Transverse colon (tissue), 4 donors: ENCODE data around the gene NRN1. TPM values are rescaled to one million over a fixed set of nuclear protein-coding genes. Genes with fewer than 3 reads are reported as not detected.

ENCODE experiments used
- DNase-seq: peaks from one replicate; pipeline ENCODE4 v3.0.0-alpha.2; 2019
- H3K27ac ChIP-seq, 4 donors: fragments of 200-600 bp; sonication (generic); 2 replicates each; pipeline ENCODE4 v1.5.1; 2016 to 2018; ENCODE audit warnings: inconsistent platforms in 4 of 4
- H3K27me3 ChIP-seq: fragments of 200-600 bp; sonication (generic); 2 replicates; pipeline ENCODE4 v1.5.1; 2017; ENCODE audit warnings: inconsistent platforms
- H3K36me3 ChIP-seq, 4 donors: fragments of 200-600 bp; sonication (generic); 2 replicates each; pipeline ENCODE4 v1.5.1; 2017 to 2019; ENCODE audit warnings: inconsistent platforms in 4 of 4
- H3K4me1 ChIP-seq, 4 donors: fragments of 200-600 bp; sonication (generic); 2 replicates each; pipeline ENCODE4 v1.5.1; 2017 to 2020; ENCODE audit warnings: inconsistent platforms in 4 of 4
- H3K4me3 ChIP-seq, 4 donors: fragments of 200-600 bp; sonication (generic); 1 replicate in 1 of 4; 2 replicates in 3 of 4; pipeline versions ENCODE4 v1.5.1 to v1.6.1; 2017 to 2019; ENCODE audit warnings: inconsistent platforms in 4 of 4
- H3K9me3 ChIP-seq, 2 donors: fragments of 200-600 bp; sonication (generic); 2 replicates each; pipeline ENCODE4 v1.5.1; 2017 to 2019; ENCODE audit warnings: inconsistent platforms in 2 of 2
- CTCF ChIP-seq, 5 experiments: fragments of 200-600 bp in 3 of 5; fragments of 450-650 bp in 2 of 5; sonication (generic) in 3 of 5; IDR thresholded peaks; 1 replicate in 2 of 5; 2 replicates in 3 of 5; pipeline ENCODE4 v1.5.1; 2016 to 2017; ENCODE audit warnings: antibody characterized with exemption in 5 of 5, inconsistent platforms in 3 of 5, mild to moderate bottlenecking in 2 of 5, moderate library complexity in 1 of 5
- EP300 ChIP-seq: sonication (generic); formaldehyde crosslinking; IDR thresholded peaks from one replicate; pipeline ENCODE4 v1.6.1; 2017; ENCODE audit warnings: antibody characterized with exemption, low read depth
- POLR2A ChIP-seq: fragments of 450-650 bp; IDR thresholded peaks from one replicate; pipeline ENCODE4 v1.6.1; 2016; ENCODE audit warnings: antibody characterized with exemption, mild to moderate bottlenecking, moderate library complexity
- POLR2AphosphoS5 ChIP-seq, 3 donors: sonication (generic); formaldehyde crosslinking; IDR thresholded peaks; one replicate each; pipeline ENCODE4 v1.6.1; 2016; ENCODE audit warnings: antibody characterized with exemption in 3 of 3
- WGBS, 2 donors: methylation state at CpG; one replicate each; pipeline ENCODE4 v1.1.5; 2018; ENCODE audit warnings: low coverage in 1 of 2; 5-methylcytosine and 5-hydroxymethylcytosine counted together
- in situ Hi-C, 4 donors: fragments of 200-750 bp; cut with MboI; loops; one replicate each; pipeline versions ENCODE4 v1.15.0 to v1.15.1; 2017; ENCODE audit warnings: low sequenced_read_pairs in 3 of 4, low pct_ligation_motif_present in 1 of 4, low pct_unique_long_range_greater_than_20kb in 1 of 4
- intact Hi-C: fragments of 100-400 bp; cut with DNase I; formaldehyde crosslinking; loops from one replicate; pipeline ENCODE4 v1.15.1; 2023; ENCODE audit warnings: low total_unique reads
- total RNA-seq, 4 donors: library from RNA; depleted of rRNA; stranded (reverse); fragments of >200 nt; gene quantifications; one replicate each; pipeline ENCODE4 v1.1.0, GENCODE V29; 2016

NRN1 gene
- total RNA-seq, 4 donors from 2014 or later: 1.2 to 2.5 TPM; not detected in 2

- no peaks in the 10 kb centered on the region for H3K36me3 ChIP-seq
- in situ Hi-C loops (no loop called here), intact Hi-C loops (no loop called here)
- no peaks in the 10 kb centered on the region for H3K4me1 ChIP-seq
- no peaks in the 10 kb centered on the region for H3K27me3 ChIP-seq
- H3K9me3 ChIP-seq: no peaks in the 10 kb centered on the region
- no peak for DNase-seq
- TF ChIP-seq CTCF (IDR thresholded peaks at IDR 0.05) (no peak), EP300 (no peak), POLR2AphosphoS5 (IDR thresholded peaks at IDR 0.05) (no peak), POLR2A (no peak)
- no peak overlapping the region for H3K4me3 ChIP-seq
- 90% methylated on average over 2 of the region's 2 CpGs; no CpG with 5 or more reads in 1 of the 2 donors for WGBS, 2 donors
- H3K27ac ChIP-seq: no peak overlapping the region
Measured at GRCh38 chr6:5961836-5962235, 44.9 kb downstream of the NRN1 start.

GRCh38 chr6:5960456-5960855 is 46.3 kb downstream of the NRN1 start:
- no peak for TF ChIP-seq EP300
- TF ChIP-seq POLR2AphosphoS5 (IDR thresholded peaks at IDR 0.05): no peak
- TF ChIP-seq POLR2A: no peak
- TF ChIP-seq CTCF (IDR thresholded peaks at IDR 0.05): no peak
- H3K27ac ChIP-seq: no peak overlapping the region
- H3K9me3 ChIP-seq: no peaks in the 10 kb centered on the region
- intact Hi-C loops: no loop called here
- H3K4me1 ChIP-seq: no peaks in the 10 kb centered on the region
- 83% methylated on average over 5 of the region's 5 CpGs; no CpG with 5 or more reads in 1 of the 2 donors for WGBS, 2 donors
- H3K36me3 ChIP-seq: no peaks in the 10 kb centered on the region
- in situ Hi-C loops: no loop called here
- no peaks in the 10 kb centered on the region for H3K27me3 ChIP-seq
- no peak for DNase-seq
- no peak overlapping the region for H3K4me3 ChIP-seq

GRCh38 chr6:5958921-5959320 is 47.8 kb downstream of the NRN1 start:
- Histone ChIP-seq H3K4me3 (no peak overlapping the region), H3K36me3 (no peaks in the 10 kb centered on the region), H3K27me3 (no peaks in the 10 kb centered on the region), H3K27ac (no peak overlapping the region), H3K4me1 (no peaks in the 10 kb centered on the region), H3K9me3 (no peaks in the 10 kb centered on the region)
- in situ Hi-C loops: no loop called here
- TF ChIP-seq CTCF (IDR thresholded peaks at IDR 0.05): no peak
- DNase-seq: no peak
- intact Hi-C loops: no loop called here
- WGBS, 2 donors: 70 to 91% methylated on average over 2 of the region's 2 CpGs

GRCh38 chr6:5956939-5957338 is 49.8 kb downstream of the NRN1 start:
- no peak overlapping the region for H3K4me3 ChIP-seq
- in situ Hi-C loops: no loop called here
- TF ChIP-seq EP300 (no peak), POLR2A (no peak), POLR2AphosphoS5 (IDR thresholded peaks at IDR 0.05) (no peak), CTCF (IDR thresholded peaks at IDR 0.05) (no peak)
- no peaks in the 10 kb centered on the region for H3K36me3 ChIP-seq
- no peaks in the 10 kb centered on the region for H3K9me3 ChIP-seq
- no peaks in the 10 kb centered on the region for H3K27me3 ChIP-seq
- H3K4me1 ChIP-seq: no peaks in the 10 kb centered on the region
- no peak overlapping the region for H3K27ac ChIP-seq
- WGBS, 2 donors: 71 to 84% methylated on average over 4 to 6 of the region's 6 CpGs
- no peak for DNase-seq
- intact Hi-C loops: no loop called here
